Stimulated activated naive CD8-positive, alpha-beta T cell treated with anti-CD3 and anti-CD28 coated beads, Interleukin-15, Interleukin-2, amounts not matched to agents 100 ng/mL and 50 ng/mL, for 24 hours (primary cell): ENCODE measurements around the gene NKTR.

Experiments
- H3K27ac Mint-ChIP-seq: one replicate; pipeline ENCODE4 v1.8.0; 2021; ENCODE audit warnings: mild to moderate bottlenecking, mixed read lengths
- H3K27me3 Mint-ChIP-seq: one replicate; pipeline ENCODE4 v1.8.0; 2021; ENCODE audit warnings: mixed read lengths
- H3K36me3 Mint-ChIP-seq: one replicate; pipeline ENCODE4 v1.8.0; 2021; ENCODE audit warnings: low read depth, mixed read lengths
- H3K4me1 Mint-ChIP-seq: one replicate; pipeline ENCODE4 v1.8.0; 2021; ENCODE audit warnings: low read depth, mixed read lengths
- H3K4me3 Mint-ChIP-seq: one replicate; pipeline ENCODE4 v1.8.0; 2021; ENCODE audit warnings: mild to moderate bottlenecking, mixed read lengths
- H3K9me3 Mint-ChIP-seq: one replicate; pipeline ENCODE4 v1.8.0; 2021; ENCODE audit warnings: mixed read lengths

Gene NKTR

DNA sequence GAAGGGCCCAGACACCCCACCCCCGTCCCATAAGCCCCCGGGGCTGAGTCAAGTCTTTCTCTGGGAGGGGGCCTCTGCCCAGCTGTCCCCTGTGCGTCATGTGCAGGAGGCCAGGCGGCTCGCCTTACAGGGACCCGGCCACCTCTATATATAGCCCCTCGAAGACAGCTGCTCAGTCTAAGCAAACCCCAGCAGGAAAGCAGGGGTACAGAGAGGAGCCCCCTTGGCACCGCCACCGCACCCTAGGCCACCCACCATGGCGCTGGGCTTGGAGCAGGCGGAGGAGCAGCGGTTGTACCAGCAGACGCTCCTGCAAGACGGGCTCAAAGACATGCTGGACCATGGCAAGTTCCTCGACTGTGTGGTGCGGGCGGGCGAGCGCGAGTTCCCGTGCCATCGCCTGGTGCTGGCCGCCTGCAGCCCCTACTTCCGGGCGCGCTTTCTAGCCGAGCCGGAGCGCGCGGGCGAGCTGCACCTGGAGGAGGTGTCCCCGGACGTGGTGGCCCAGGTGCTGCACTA lies 84.9 kb downstream of the NKTR start, which contains the start of gene KLHL40:
Gene KLHL40, plus strand, starts transcription at position 175 of the 519 bp plus-strand sequence. Its CDS starts 82 bp downstream, at position 257.
- Mint-ChIP-seq H3K9me3 (no peaks in the 10 kb centered on the region), H3K4me1 (peaks cover 3% of the 10 kb centered on the region), H3K27ac (no peak within 1 kb of the TSS), H3K27me3 (peaks cover 15% of the 10 kb centered on the region), H3K36me3 (no peaks in the 10 kb centered on the region), H3K4me3 (no peak within 1 kb of the TSS)

GRCh38 chr3:42685891-42686820 lies 85.7 kb downstream of the NKTR start:
- H3K27ac Mint-ChIP-seq: no peak overlapping the region
- no peaks in the 10 kb centered on the region for H3K9me3 Mint-ChIP-seq
- H3K4me1 Mint-ChIP-seq: peaks cover 3% of the 10 kb centered on the region
- peaks cover 15% of the 10 kb centered on the region for H3K27me3 Mint-ChIP-seq
- no peaks in the 10 kb centered on the region for H3K36me3 Mint-ChIP-seq
- no peak overlapping the region for H3K4me3 Mint-ChIP-seq

DNA sequence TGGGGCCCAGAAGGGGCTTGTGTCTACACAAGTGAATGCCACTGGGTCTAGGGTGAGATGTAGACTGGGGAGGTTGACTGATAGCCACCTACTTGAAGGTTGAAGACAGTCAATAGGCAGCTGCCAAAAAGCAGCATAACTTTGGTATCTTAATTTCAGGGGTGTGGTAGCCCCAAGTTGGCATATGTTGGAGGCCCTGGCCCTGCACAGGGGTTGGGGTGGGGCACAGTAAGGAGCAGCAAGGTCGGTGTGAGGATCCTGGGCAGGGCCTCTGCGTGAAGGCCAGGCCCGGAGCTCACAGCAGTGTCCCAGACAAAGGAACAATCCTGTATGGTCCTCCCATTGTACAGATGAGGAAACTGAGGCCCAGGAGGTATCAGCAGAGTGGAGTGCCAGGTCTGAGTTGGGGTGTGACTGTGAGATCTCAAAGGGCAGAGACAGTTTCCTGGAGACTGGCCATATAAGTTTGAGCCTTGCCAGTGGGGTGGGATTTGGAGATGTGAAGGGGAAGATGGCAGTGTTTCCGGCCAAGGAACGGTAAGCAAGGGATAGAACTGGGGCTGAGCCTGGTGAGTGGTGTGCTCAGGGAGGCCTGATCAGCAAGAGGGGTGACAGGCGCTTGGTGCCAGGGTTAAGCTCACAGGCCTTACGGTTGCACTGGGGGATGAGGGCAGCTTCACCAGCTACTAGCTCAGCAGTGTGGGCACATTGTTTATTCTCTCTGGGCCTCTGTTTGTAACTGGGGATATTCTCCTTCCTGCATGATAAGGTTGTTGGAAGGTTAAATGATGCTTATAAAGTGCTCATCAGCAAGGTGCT lies 86.6 kb downstream of the NKTR start:
- H3K9me3 Mint-ChIP-seq: no peaks in the 10 kb centered on the region
- no peak overlapping the region for H3K27ac Mint-ChIP-seq
- H3K27me3 Mint-ChIP-seq: peaks cover 9% of the 10 kb centered on the region
- H3K4me1 Mint-ChIP-seq: peaks cover 3% of the 10 kb centered on the region
- no peak overlapping the region for H3K4me3 Mint-ChIP-seq
- no peaks in the 10 kb centered on the region for H3K36me3 Mint-ChIP-seq

GRCh38 chr3:42688016-42688415 lies 87.5 kb downstream of the NKTR start:
- peaks cover 4% of the 10 kb centered on the region for H3K27me3 Mint-ChIP-seq
- no peak overlapping the region for H3K4me3 Mint-ChIP-seq
- H3K27ac Mint-ChIP-seq: no peak overlapping the region
- peaks cover 3% of the 10 kb centered on the region for H3K4me1 Mint-ChIP-seq
- H3K9me3 Mint-ChIP-seq: no peaks in the 10 kb centered on the region
- no peaks in the 10 kb centered on the region for H3K36me3 Mint-ChIP-seq

DNA sequence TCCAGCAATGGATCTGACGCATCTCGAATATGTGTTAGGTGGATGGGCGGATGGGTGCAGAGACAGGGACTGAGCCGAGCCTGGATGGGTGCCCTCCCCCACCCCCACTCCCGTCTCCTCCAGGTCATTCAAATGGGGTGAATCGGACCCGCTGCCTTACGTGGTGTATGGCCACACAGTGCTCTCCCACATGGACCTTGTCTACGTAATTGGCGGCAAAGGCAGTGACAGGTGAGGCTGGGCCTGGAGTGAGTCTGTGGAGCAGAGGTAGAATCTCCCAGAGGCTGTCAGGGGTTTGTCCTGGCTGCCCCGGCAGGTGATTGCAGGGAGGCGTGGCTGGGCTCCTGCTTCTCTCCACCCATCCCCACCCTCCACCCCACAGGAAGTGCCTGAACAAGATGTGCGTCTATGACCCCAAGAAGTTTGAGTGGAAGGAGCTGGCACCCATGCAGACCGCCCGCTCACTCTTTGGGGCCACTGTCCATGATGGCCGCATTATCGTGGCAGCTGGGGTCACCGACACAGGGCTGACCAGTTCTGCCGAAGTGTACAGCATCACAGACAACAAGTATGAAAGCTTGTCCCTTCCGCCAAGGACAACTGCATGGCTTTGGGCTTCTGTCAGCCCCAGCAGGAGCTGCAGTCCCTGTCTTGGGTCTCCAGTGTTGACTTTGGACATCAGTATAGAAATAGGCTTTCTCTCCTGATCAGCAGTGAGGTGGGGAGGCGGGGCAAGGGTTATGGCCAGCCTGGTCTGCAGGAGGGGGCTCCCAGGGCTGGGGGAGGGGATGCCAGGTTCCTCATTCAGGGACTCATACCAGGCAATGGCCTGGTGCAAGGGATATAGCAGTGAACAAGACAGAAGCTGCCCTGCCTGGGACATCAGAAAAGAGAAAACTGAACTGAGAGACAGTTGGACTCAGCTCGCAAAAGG lies 88.3 kb downstream of the NKTR start:
- Mint-ChIP-seq H3K36me3 (no peaks in the 10 kb centered on the region), H3K9me3 (no peaks in the 10 kb centered on the region), H3K4me1 (peaks cover 3% of the 10 kb centered on the region), H3K27ac (no peak overlapping the region), H3K27me3 (peaks cover 4% of the 10 kb centered on the region), H3K4me3 (no peak overlapping the region)

GRCh38 chr3:42689421-42690014 lies 89.0 kb downstream of the NKTR start:
- Mint-ChIP-seq H3K4me3 (no peak overlapping the region), H3K27ac (no peak overlapping the region), H3K9me3 (no peaks in the 10 kb centered on the region), H3K36me3 (no peaks in the 10 kb centered on the region), H3K4me1 (peaks cover 3% of the 10 kb centered on the region), H3K27me3 (peaks cover 4% of the 10 kb centered on the region)

GRCh38 chr3:42690191-42690590 lies 89.7 kb downstream of the NKTR start:
- no peak overlapping the region for H3K27ac Mint-ChIP-seq
- no peak overlapping the region for H3K4me3 Mint-ChIP-seq
- H3K4me1 Mint-ChIP-seq: peaks cover 3% of the 10 kb centered on the region
- no peaks in the 10 kb centered on the region for H3K9me3 Mint-ChIP-seq
- H3K27me3 Mint-ChIP-seq: peaks cover 4% of the 10 kb centered on the region
- H3K36me3 Mint-ChIP-seq: no peaks in the 10 kb centered on the region

DNA sequence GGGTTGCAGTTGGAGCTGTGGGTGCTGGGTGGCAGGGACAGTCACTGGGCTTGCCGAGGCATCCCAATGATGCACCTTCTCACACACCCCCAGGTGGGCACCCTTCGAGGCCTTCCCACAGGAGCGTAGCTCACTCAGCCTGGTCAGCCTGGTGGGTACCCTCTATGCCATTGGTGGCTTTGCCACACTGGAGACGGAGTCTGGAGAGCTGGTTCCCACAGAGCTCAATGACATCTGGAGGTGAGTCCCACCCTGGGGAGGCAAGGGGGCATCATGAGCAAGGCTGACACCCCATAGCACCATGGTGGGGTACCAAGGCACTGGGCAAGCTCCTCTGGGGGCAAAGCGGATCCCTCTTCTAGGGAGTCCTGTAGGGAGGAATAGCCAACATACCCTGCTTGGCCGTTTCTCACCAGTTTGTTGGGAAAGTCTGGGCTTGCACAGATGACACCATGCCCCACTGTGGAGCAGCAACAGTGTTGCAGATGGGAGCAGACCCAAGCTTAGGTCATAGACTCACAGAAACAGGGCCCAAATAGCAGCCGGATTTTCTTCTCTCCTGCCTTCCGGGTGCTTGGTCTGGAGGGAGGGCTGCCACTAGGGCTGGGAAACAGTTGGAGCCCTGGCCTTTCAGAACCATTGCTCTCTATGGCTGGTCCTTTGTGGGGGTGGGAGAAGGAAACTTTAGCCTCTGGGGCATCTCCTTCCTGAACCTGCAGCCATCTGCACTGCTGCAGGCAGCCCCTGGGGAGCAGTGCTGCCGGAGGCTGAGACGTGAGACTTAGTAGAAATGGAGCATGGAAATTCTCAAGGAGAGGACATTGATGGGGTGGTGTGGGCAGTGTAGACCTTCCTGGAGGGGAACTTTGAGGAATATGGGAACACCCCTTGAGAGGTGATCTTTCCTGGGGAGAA lies 90.5 kb downstream of the NKTR start:
- Mint-ChIP-seq H3K4me1 (no peaks in the 10 kb centered on the region), H3K27ac (no peak overlapping the region), H3K4me3 (no peak overlapping the region), H3K27me3 (no peaks in the 10 kb centered on the region), H3K36me3 (no peaks in the 10 kb centered on the region), H3K9me3 (no peaks in the 10 kb centered on the region)

GRCh38 chr3:42691816-42692666 lies 91.6 kb downstream of the NKTR start:
- Mint-ChIP-seq H3K4me1 (no peaks in the 10 kb centered on the region), H3K36me3 (no peaks in the 10 kb centered on the region), H3K9me3 (no peaks in the 10 kb centered on the region), H3K27me3 (no peaks in the 10 kb centered on the region), H3K4me3 (no peak overlapping the region), H3K27ac (no peak overlapping the region)

GRCh38 chr3:42692667-42693529 lies 92.4 kb downstream of the NKTR start:
- Mint-ChIP-seq H3K36me3 (no peaks in the 10 kb centered on the region), H3K9me3 (no peaks in the 10 kb centered on the region), H3K27ac (no peak overlapping the region), H3K4me3 (no peak overlapping the region), H3K27me3 (no peaks in the 10 kb centered on the region), H3K4me1 (no peaks in the 10 kb centered on the region)

- no peak overlapping the region for H3K27ac Mint-ChIP-seq
- no peaks in the 10 kb centered on the region for H3K9me3 Mint-ChIP-seq
- peaks cover 1% of the 10 kb centered on the region for H3K4me1 Mint-ChIP-seq
- no peak overlapping the region for H3K4me3 Mint-ChIP-seq
- H3K27me3 Mint-ChIP-seq: no peaks in the 10 kb centered on the region
- H3K36me3 Mint-ChIP-seq: no peaks in the 10 kb centered on the region
These were observed 93.0 kb downstream of the NKTR start for GRCh38 chr3:42693530-42693930.

DNA sequence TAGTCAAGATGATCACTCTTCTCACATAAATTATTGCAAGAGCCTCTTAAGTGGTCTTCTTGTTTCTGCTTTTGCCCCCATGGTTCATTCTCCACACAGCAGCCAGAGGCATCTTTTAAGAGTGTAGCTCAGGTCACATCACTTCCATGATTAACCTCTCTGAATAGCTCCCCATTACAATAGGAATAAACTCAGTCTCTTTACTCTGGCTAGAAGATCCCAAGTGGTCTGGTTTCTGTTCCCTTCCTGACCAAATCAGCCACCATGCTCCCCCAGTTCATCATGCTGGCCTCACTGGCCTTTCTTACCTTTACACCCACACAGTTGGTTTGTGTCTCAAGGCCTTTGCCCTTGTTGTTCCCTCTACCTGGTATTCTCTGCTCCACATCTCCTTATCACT lies 93.9 kb downstream of the NKTR start:
- no peak overlapping the region for H3K27ac Mint-ChIP-seq
- peaks cover 6% of the 10 kb centered on the region for H3K4me1 Mint-ChIP-seq
- no peaks in the 10 kb centered on the region for H3K9me3 Mint-ChIP-seq
- H3K27me3 Mint-ChIP-seq: no peaks in the 10 kb centered on the region
- no peak overlapping the region for H3K4me3 Mint-ChIP-seq
- no peaks in the 10 kb centered on the region for H3K36me3 Mint-ChIP-seq
